K562 (cell line): ENCODE results near the gene FXN. TPM values are rescaled to one million over a fixed set of nuclear protein-coding genes. Genes with fewer than 3 reads are reported as not detected.

Experiments
- ARID3B ChIP-seq: fragments of 250-450 bp; sonication (Bioruptor Pico); IDR thresholded peaks from 2 replicates; pipeline ENCODE4 v1.4.0; 2020; ENCODE audit warnings: borderline replicate concordance
- CBX8 ChIP-seq: fragments of 200-600 bp; sonication (generic); IDR thresholded peaks from 2 replicates; pipeline ENCODE4 v1.6.1; 2012; ENCODE audit warnings: borderline replicate concordance, mixed run types, low read depth, mild to moderate bottlenecking, moderate library complexity, mixed read lengths, low read length, control low read depth, inconsistent platforms; ENCODE audit not compliant: poor library complexity, severe bottlenecking; ENCODE audit errors: extremely low read depth
- CHD4 ChIP-seq: fragments of 200-600 bp; sonication (generic); IDR thresholded peaks from 3 replicates; pipeline ENCODE4 v1.6.1; 2012; ENCODE audit warnings: low read depth, mild to moderate bottlenecking, mixed read lengths, low read length, inconsistent platforms; ENCODE audit not compliant: insufficient read depth, insufficient replicate concordance, poor library complexity, severe bottlenecking
- CREB3L1 ChIP-seq: fragments of 450-650 bp; IDR thresholded peaks from 2 replicates; pipeline ENCODE4 v1.6.1; 2014; ENCODE audit warnings: low read depth, mild to moderate bottlenecking, moderate library complexity, borderline replicate concordance
- EZH2 ChIP-seq: IDR thresholded peaks from 2 replicates; pipeline ENCODE4 v1.6.1; 2012; ENCODE audit warnings: low read depth, mild to moderate bottlenecking, inconsistent platforms, low read length, borderline replicate concordance
- HNRNPH1 ChIP-seq: fragments of 200-400 bp; formaldehyde crosslinking; optimal IDR thresholded peaks from 2 replicates; pipeline ENCODE3; 2017; ENCODE audit warnings: low read depth, mild to moderate bottlenecking, low read length, moderate library complexity
- MNT ChIP-seq, 2 experiments: fragments of 450-650 bp; conservative IDR thresholded peaks; 2 replicates each; pipeline ENCODE4 v1.6.1; 2017; ENCODE audit warnings: mild to moderate bottlenecking in 2 of 2, moderate library complexity in 2 of 2
- MXI1 ChIP-seq: IDR thresholded peaks from 2 replicates; pipeline ENCODE4 v1.6.1; 2011; ENCODE audit warnings: low read depth, mild to moderate bottlenecking, improper control_type of control experiment, low read length
- TEAD2 ChIP-seq: fragments of 450-650 bp; IDR thresholded peaks from 2 replicates; pipeline ENCODE4 v1.6.1; 2016; ENCODE audit warnings: missing genetic modification characterization, control low read depth, missing compliant biosample characterization
- THAP12 ChIP-seq: fragments of 250-450 bp; sonication (Bioruptor Pico); IDR thresholded peaks from 2 replicates; pipeline ENCODE4 v1.9.0; 2021; ENCODE audit warnings: mild to moderate bottlenecking, inconsistent platforms
- ZFP91 ChIP-seq: sonication (generic); formaldehyde crosslinking; IDR thresholded peaks from 2 replicates; pipeline ENCODE4 v1.8.0; 2022; ENCODE audit warnings: mild to moderate bottlenecking, missing genetic modification reagents
- ZNF518B ChIP-seq: fragments of 250-450 bp; sonication (Bioruptor Pico); IDR thresholded peaks from 2 replicates; pipeline ENCODE4 v1.5.0; 2021; ENCODE audit warnings: mild to moderate bottlenecking, moderate library complexity
- ZNF75A ChIP-seq: fragments of 450-650 bp; formaldehyde crosslinking; IDR thresholded peaks from 2 replicates; pipeline ENCODE4 v1.4.0; 2020; ENCODE audit warnings: mild to moderate bottlenecking
- polyA plus RNA-seq, 8 experiments: library from polyadenylated mRNA; depleted of rRNA in 4 of 8; stranded (reverse) in 5 of 8; unstranded in 3 of 8; fragments of >200 nt; fragmentation: Nextera tagmentation in 2 of 8; fragmentation: Illumina TruSeq in 1 of 8; extraction: Ambion mirVana in 2 of 8; extraction: Trizol in 1 of 8; gene quantifications; 2 replicates each; pipeline versions ENCODE4 v1.2.1 to v1.2.3, GENCODE V29; 2011 to 2014; ENCODE audit warnings: inconsistent platforms in 1 of 8, missing spikeins in 1 of 8
- total RNA-seq, 7 experiments: library from RNA; depleted of rRNA in 6 of 7; stranded (reverse); fragments of >200 nt in 6 of 7; fragmentation: Illumina TruSeq in 2 of 7; extraction: Trizol in 2 of 7; gene quantifications; 2 replicates each; pipeline versions ENCODE4 v1.2.1 to v1.2.3, GENCODE V29; 2011 to 2021; ENCODE audit warnings: low replicate concordance in 1 of 7

FXN gene
- total and polyA plus RNA-seq, 9 of the 15 experiments (the other 6 are each of a cell fraction or from before 2014, with no cell fraction given): 7.6 to 51.5 (median 30.3) TPM

GRCh38 chr9:69019808-69020207 is 15.7 kb upstream of the FXN start (continued):
- TF ChIP-seq THAP12 (CRISPR knock-in tag) (no peak), TEAD2 (tag) (no peak), MXI1 (no peak), HNRNPH1 (no peak), ZFP91 (CRISPR knock-in tag) (no peak), ARID3B (no peak), ZNF75A (no peak), CREB3L1 (no peak), CHD4 (no peak), ZNF518B (CRISPR knock-in tag) (no peak), MNT (conservative IDR thresholded peaks at IDR 0.05) (no peak), EZH2 (no peak), CBX8 (no peak)
